HEK293T (cell line): Measurements from ENCODE around the gene TRPV4.

Source experiments
- BHLHE40 ChIP-seq: fragments of 450-650 bp; IDR thresholded peaks from 2 replicates; pipeline ENCODE4 v1.6.1; 2016; ENCODE audit warnings: mild to moderate bottlenecking, moderate library complexity, borderline replicate concordance
- CTBP1 ChIP-seq: fragments of 450-650 bp; IDR thresholded peaks from 2 replicates; pipeline ENCODE4 v1.6.1; 2016; ENCODE audit warnings: borderline replicate concordance
- ELF4 ChIP-seq: fragments of 450-650 bp; IDR thresholded peaks from 2 replicates; pipeline ENCODE4 v1.6.1; 2017; ENCODE audit warnings: antibody characterized with exemption
- FOXA1 ChIP-seq: fragments of 450-650 bp; IDR thresholded peaks from 2 replicates; pipeline ENCODE4 v1.6.1; 2016; ENCODE audit warnings: mild to moderate bottlenecking
- FOXK2 ChIP-seq: fragments of 450-650 bp; IDR thresholded peaks from 2 replicates; pipeline ENCODE4 v1.6.1; 2016; ENCODE audit warnings: mild to moderate bottlenecking
- FOXM1 ChIP-seq: fragments of 450-650 bp; IDR thresholded peaks from 2 replicates; pipeline ENCODE4 v1.6.1; 2017; ENCODE audit warnings: mild to moderate bottlenecking, borderline replicate concordance
- L3MBTL2 ChIP-seq: fragments of 450-650 bp; conservative IDR thresholded peaks from 2 replicates; pipeline ENCODE4 v1.6.1; 2016; ENCODE audit warnings: mild to moderate bottlenecking
- NFRKB ChIP-seq: fragments of 450-650 bp; IDR thresholded peaks from 2 replicates; pipeline ENCODE4 v1.6.1; 2016; ENCODE audit warnings: mild to moderate bottlenecking, moderate library complexity
- PKNOX1 ChIP-seq: fragments of 450-650 bp; IDR thresholded peaks from 2 replicates; pipeline ENCODE4 v1.6.1; 2016
- SP1 ChIP-seq: fragments of 450-650 bp; IDR thresholded peaks from 2 replicates; pipeline ENCODE4 v1.6.1; 2017
- TARDBP ChIP-seq: fragments of 450-650 bp; IDR thresholded peaks from 2 replicates; pipeline ENCODE4 v1.6.1; 2016
- ZNF384 ChIP-seq: fragments of 450-650 bp; IDR thresholded peaks from 2 replicates; pipeline ENCODE4 v1.6.1; 2016

DNA sequence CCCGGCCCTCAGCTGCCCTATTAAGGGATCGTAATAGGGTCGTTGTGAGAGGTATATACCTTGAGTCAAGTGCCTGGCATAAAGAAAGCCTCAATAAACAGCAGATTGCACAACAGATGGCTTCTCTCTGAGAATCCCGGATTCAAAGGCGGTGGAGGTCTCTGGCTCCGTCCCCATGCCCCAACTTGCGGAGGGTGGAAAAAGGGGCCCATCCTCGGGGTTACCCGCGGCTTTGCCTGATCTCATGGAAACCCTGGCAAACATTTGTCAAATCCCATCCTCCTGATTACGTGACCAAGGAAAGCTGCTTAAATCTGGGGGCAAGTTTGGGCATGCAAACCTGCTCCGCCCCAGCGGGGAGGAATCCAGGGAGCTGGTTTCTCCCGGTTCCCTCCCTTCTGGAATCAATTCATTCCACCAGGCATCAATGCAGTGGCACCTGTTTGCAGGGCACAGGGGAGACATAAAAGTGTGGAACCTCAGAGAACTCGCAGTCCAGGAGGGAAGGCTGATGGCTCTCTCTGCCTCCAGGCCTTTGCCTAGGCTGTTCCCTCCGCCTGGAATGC lies 12.3 kb downstream of the TRPV4 start:
- TF ChIP-seq FOXA1 = no peak
- TF ChIP-seq ZNF384 = no peak
- TF ChIP-seq FOXM1 = no peak
- TF ChIP-seq SP1 = no peak
- no peak for TF ChIP-seq ELF4
- TF ChIP-seq BHLHE40 = no peak
- TF ChIP-seq L3MBTL2 = no peak
- no peak for TF ChIP-seq NFRKB
- TF ChIP-seq PKNOX1 = no peak
- no peak for TF ChIP-seq FOXK2
- TF ChIP-seq CTBP1 = no peak
- no peak for TF ChIP-seq TARDBP
